IMR-90 (cell line): ENCODE measurements around the gene IRF2. TPM values are rescaled to one million over a fixed set of nuclear protein-coding genes. Genes with fewer than 3 reads are reported as not detected.

Experiments
- ATAC-seq: fragments of 200-7000 bp; cut with Tn5 transposase; 2 replicates; pipeline ENCODE4 v1.9.1; 2020; ENCODE audit warnings: low read depth, mild to moderate bottlenecking, moderate library complexity
- BruUV-seq: library from RNA; stranded (reverse); fragments of 400-500 nt; replicated peaks from 2 replicates; lab custom pipeline; 2021; lab: Mats Ljungman, UMichigan
- CTCF ChIA-PET: fragments of 300-600 bp; formaldehyde crosslinking; extraction: SDS; loops from one replicate; lab custom pipeline; 2021; ENCODE audit warnings: antibody characterized with exemption; lab: Yijun Ruan, JAX
- POLR2A ChIA-PET: fragments of 300-600 bp; sonication (Branson Sonifier 250); formaldehyde crosslinking; loops from one replicate; lab custom pipeline; 2022; ENCODE audit warnings: antibody characterized with exemption; ENCODE audit not compliant: unreplicated experiment; lab: Charles Lee
- DNase-seq: peaks from one replicate; pipeline ENCODE4 v3.0.0; 2013
- H2AFZ ChIP-seq: replicated peaks from 2 replicates; pipeline ENCODE3; 2013; ENCODE audit warnings: low read length, mild to moderate bottlenecking; ENCODE audit not compliant: poor library complexity
- H2AK5ac ChIP-seq: 2 replicates; pipeline ENCODE4 v1.6.1; 2013; ENCODE audit warnings: low read depth, low read length, inconsistent platforms
- H2AK9ac ChIP-seq: replicated peaks from 2 replicates; pipeline ENCODE3; 2013; ENCODE audit warnings: mild to moderate bottlenecking, low read depth, low read length, moderate library complexity; ENCODE audit not compliant: poor library complexity
- H2BK120ac ChIP-seq: 2 replicates; pipeline ENCODE4 v1.6.1; 2013; ENCODE audit warnings: low read depth, low read length, inconsistent platforms
- H2BK15ac ChIP-seq: 3 replicates; pipeline ENCODE4 v1.6.1; 2013; ENCODE audit warnings: low read depth, low read length, inconsistent platforms
- H2BK20ac ChIP-seq: 2 replicates; pipeline ENCODE4 v1.6.1; 2013; ENCODE audit warnings: low read depth, mild to moderate bottlenecking, inconsistent platforms, low read length, moderate library complexity
- H2BK5ac ChIP-seq: 2 replicates; pipeline ENCODE4 v1.6.1; 2013; ENCODE audit warnings: mild to moderate bottlenecking, low read depth, low read length, inconsistent platforms; ENCODE audit not compliant: poor library complexity, severe bottlenecking
- H3K14ac ChIP-seq: replicated peaks from 2 replicates; pipeline ENCODE4 v1.6.1; 2013; ENCODE audit warnings: low read depth, low read length, inconsistent platforms
- H3K18ac ChIP-seq: 2 replicates; pipeline ENCODE4 v1.6.1; 2013; ENCODE audit warnings: low read depth, low read length, control low read depth
- H3K23ac ChIP-seq: 2 replicates; pipeline ENCODE4 v1.6.1; 2013; ENCODE audit warnings: low read depth, low read length, inconsistent platforms
- H3K27ac ChIP-seq: 2 replicates; pipeline ENCODE4 v1.5.1; 2013; ENCODE audit warnings: mild to moderate bottlenecking, control low read depth, low read length; ENCODE audit not compliant: insufficient read depth
- H3K27me3 ChIP-seq: 2 replicates; pipeline ENCODE4 v1.6.1; 2013; ENCODE audit warnings: low read length; ENCODE audit not compliant: control insufficient read depth, insufficient read depth
- H3K36me3 ChIP-seq: 2 replicates; pipeline ENCODE4 v1.6.1; 2013; ENCODE audit warnings: low read length, mixed read lengths; ENCODE audit not compliant: control insufficient read depth, insufficient read depth
- H3K4ac ChIP-seq: 2 replicates; pipeline ENCODE4 v1.6.1; 2013; ENCODE audit warnings: low read depth, low read length, inconsistent platforms
- H3K4me1 ChIP-seq: 2 replicates; pipeline ENCODE4 v1.6.1; 2013; ENCODE audit warnings: low read length, mixed read lengths; ENCODE audit not compliant: control insufficient read depth, insufficient read depth
- H3K4me2 ChIP-seq: 2 replicates; pipeline ENCODE4 v1.6.1; 2013; ENCODE audit warnings: low read depth, mild to moderate bottlenecking, control low read depth, low read length, moderate library complexity
- H3K4me3 ChIP-seq: 2 replicates; pipeline ENCODE4 v1.5.1; 2013; ENCODE audit warnings: low read depth, mild to moderate bottlenecking, control low read depth, low read length, moderate library complexity; ENCODE audit not compliant: insufficient read depth
- H3K56ac ChIP-seq: 2 replicates; pipeline ENCODE4 v1.6.1; 2013; ENCODE audit warnings: low read length, inconsistent platforms; ENCODE audit not compliant: insufficient read depth; ENCODE audit errors: extremely low read depth
- H3K79me1 ChIP-seq, 2 experiments: 2 replicates each; pipeline ENCODE4 v1.6.1; 2013; ENCODE audit warnings: low read length in 2 of 2, inconsistent platforms in 1 of 2, low read depth in 1 of 2
- H3K9ac ChIP-seq: 2 replicates; pipeline ENCODE4 v1.6.1; 2013; ENCODE audit warnings: low read depth, low read length, control low read depth
- H3K9me1 ChIP-seq: 2 replicates; pipeline ENCODE4 v1.6.1; 2013; ENCODE audit warnings: low read length, inconsistent platforms; ENCODE audit not compliant: insufficient read depth
- H3K9me3 ChIP-seq: 2 replicates; pipeline ENCODE4 v1.6.1; 2013; ENCODE audit warnings: low read length; ENCODE audit not compliant: control insufficient read depth, insufficient read depth
- H4K20me1 ChIP-seq: 2 replicates; pipeline ENCODE4 v1.6.1; 2013; ENCODE audit warnings: low read length, inconsistent platforms; ENCODE audit not compliant: insufficient read depth
- H4K5ac ChIP-seq: 2 replicates; pipeline ENCODE4 v1.6.1; 2013; ENCODE audit warnings: mild to moderate bottlenecking, low read depth, low read length, control low read depth
- H4K8ac ChIP-seq, 2 experiments: 2 replicates each; pipeline ENCODE4 v1.6.1; 2013; ENCODE audit warnings: low read depth in 2 of 2, low read length in 2 of 2, control low read depth in 1 of 2, inconsistent platforms in 1 of 2
- H4K91ac ChIP-seq: 2 replicates; pipeline ENCODE4 v1.6.1; 2013; ENCODE audit warnings: low read depth, low read length, inconsistent platforms; ENCODE audit not compliant: insufficient read depth
- CEBPB ChIP-seq: IDR thresholded peaks from 2 replicates; pipeline ENCODE4 v1.6.1; 2012; ENCODE audit warnings: low read depth, low read length, improper control_type of control experiment
- CTCF ChIP-seq: conservative IDR thresholded peaks from 2 replicates; pipeline ENCODE4 v1.5.1; 2012; ENCODE audit warnings: mild to moderate bottlenecking, low read depth, low read length, improper control_type of control experiment
- MAZ ChIP-seq: IDR thresholded peaks from 2 replicates; pipeline ENCODE4 v1.6.1; 2012; ENCODE audit warnings: low read depth, mild to moderate bottlenecking, low read length, improper control_type of control experiment, moderate library complexity, borderline replicate concordance
- WGBS, 2 experiments: methylation state at CpG; one replicate each; pipeline versions ENCODE4 v1.1.5 to v1.1.7; 2013; ENCODE audit warnings: missing lambda C conversion rate in 2 of 2; ENCODE audit not compliant: insufficient read length in 1 of 2; ENCODE audit errors: extremely low coverage in 2 of 2; 5-methylcytosine and 5-hydroxymethylcytosine counted together
- dilution Hi-C: fragments of 300-500 bp; cut with HindIII; formaldehyde crosslinking; loops from one replicate; pipeline ENCODE4 v1.14.3; 2018; ENCODE audit warnings: low sequenced_read_pairs; ENCODE audit not compliant: unreplicated experiment
- in situ Hi-C: fragments of 300-500 bp; cut with MboI; formaldehyde crosslinking; loops from 3 replicates; pipeline ENCODE4 v1.14.3; 2019; ENCODE audit warnings: low sequenced_read_pairs, inconsistent platforms, mixed read lengths
- intact Hi-C: fragments of 100-400 bp; cut with micrococcal nuclease; formaldehyde crosslinking; loops from 2 replicates; pipeline ENCODE4 v1.10.0; 2022
- polyA plus RNA-seq, 3 experiments: library from polyadenylated mRNA; depleted of rRNA; stranded (reverse); fragments of >200 nt; gene quantifications; 2 replicates each; pipeline ENCODE4 v1.2.3, GENCODE V29; 2012; ENCODE audit warnings: low replicate concordance in 1 of 3
- total RNA-seq: library from RNA; depleted of rRNA; stranded (reverse); fragments of >200 nt; gene quantifications from 2 replicates; pipeline ENCODE4 v1.2.3, GENCODE V29; 2012

The IRF2 gene
- total and polyA plus RNA-seq, 2 of the 4 experiments (the other 2 are of a cell fraction) = 16.5 to 21.9 TPM

GRCh38 chr4:184348311-184349233, 125.8 kb downstream of the IRF2 start:
- peak overlapping the region; percentile 49 for H2BK5ac ChIP-seq
- H2AK5ac ChIP-seq = peak overlapping the region; percentile 80
- peak; percentile 79 for ATAC-seq
- peak overlapping the region; percentile 0; the same call in 1 of the 2 replicates for H3K56ac ChIP-seq
- peak overlapping the region; percentile 21 for H3K9ac ChIP-seq
- H3K4me2 ChIP-seq = peak overlapping the region; percentile 47
- peak; percentile 90 for DNase-seq
- H3K18ac ChIP-seq = peak overlapping the region; percentile 50
- in situ Hi-C loops (no loop called here), dilution Hi-C loops (no loop called here), intact Hi-C loops (loop anchor here (2.0 kb wide), 1 partner anchor 34 kb away; no protein-coding TSS in a partner anchor)
- H2AK9ac ChIP-seq = no peak overlapping the region
- ChIA-PET CTCF (interaction anchor here (0.5 to 1.1 kb wide), 3 partner anchors 14 to 42 kb away, joined by 3 read pairs; no protein-coding TSS in a partner anchor), POLR2A (interaction anchor here (0.7 kb wide), 1 partner anchor 42 kb away, joined by 18 read pairs; no protein-coding TSS in a partner anchor)
- H4K8ac ChIP-seq = peak overlapping the region; percentile 26 to 62; a peak in 3 of 4 replicates
- H3K4me1 ChIP-seq = peaks cover 26% of the 10 kb centered on the region
- peak overlapping the region; percentile 66; the same call in 1 of the 2 replicates for H3K23ac ChIP-seq
- peaks cover 3% of the 10 kb centered on the region; the same call in 1 of the 2 replicates for H3K9me1 ChIP-seq
- H4K5ac ChIP-seq = peak overlapping the region; percentile 70
- no peak for TF ChIP-seq MAZ
- peak; percentile 90 for TF ChIP-seq CEBPB
- no peak for TF ChIP-seq CTCF
- 0 out of 2 replicates have a peak overlapping the region, but pooled peaks have one; percentile 12 for H3K14ac ChIP-seq
- H3K9me3 ChIP-seq = no peaks in the 10 kb centered on the region
- no TSS peak for BruUV-seq
- H3K4ac ChIP-seq = peak overlapping the region; percentile 64
- peak overlapping the region; percentile 66 for H2BK120ac ChIP-seq
- peak overlapping the region; percentile 38; the same call in 1 of the 2 replicates for H4K91ac ChIP-seq
- peak overlapping the region; percentile 82 for H3K27ac ChIP-seq
- no peaks in the 10 kb centered on the region for H3K79me1 ChIP-seq
- H3K4me3 ChIP-seq = no peak overlapping the region
- no peaks in the 10 kb centered on the region for H4K20me1 ChIP-seq
- WGBS, 2 experiments = 63% methylated on average over 6 of the region's 15 CpGs; no CpG with 5 or more reads in 1 of the 2 experiments
- H2AFZ ChIP-seq = peak overlapping the region; percentile 59
- H3K36me3 ChIP-seq = no peaks in the 10 kb centered on the region
- H2BK20ac ChIP-seq = peak overlapping the region; percentile 23
- H2BK15ac ChIP-seq = peak overlapping the region; percentile 64; the same call in 2 of the 3 replicates
- no peaks in the 10 kb centered on the region for H3K27me3 ChIP-seq
